Vagina (tissue), 2 donors: ENCODE measurements around the gene INPP5B. TPM values are rescaled to one million over a fixed set of nuclear protein-coding genes. Genes with fewer than 3 reads are reported as not detected.

Source experiments
- DNase-seq, 2 donors: peaks; one replicate each; pipeline ENCODE4 v3.0.0-alpha.2; 2017; ENCODE audit errors: extremely low spot score in 2 of 2
- H3K27ac ChIP-seq: fragments of 200-600 bp; sonication (generic); one replicate; pipeline ENCODE4 v1.5.1; 2019
- H3K27me3 ChIP-seq: fragments of 200-600 bp; sonication (generic); one replicate; pipeline ENCODE4 v1.5.1; 2019
- H3K36me3 ChIP-seq, 2 donors: fragments of 200-600 bp; sonication (generic); one replicate each; pipeline ENCODE4 v1.5.1; 2017 to 2019
- H3K4me1 ChIP-seq: fragments of 200-600 bp; sonication (generic); one replicate; pipeline ENCODE4 v1.5.1; 2019
- H3K4me3 ChIP-seq, 2 donors: fragments of 200-600 bp; sonication (generic); 1 replicate in 1 of 2; 2 replicates in 1 of 2; pipeline ENCODE4 v1.5.1; 2016 to 2019
- H3K9me3 ChIP-seq: fragments of 200-600 bp; sonication (generic); one replicate; pipeline ENCODE4 v1.5.1; 2019
- CTCF ChIP-seq, 3 experiments: fragments of 450-650 bp in 2 of 3; fragments of 200-600 bp in 1 of 3; sonication (generic) in 1 of 3; IDR thresholded peaks; one replicate each; pipeline ENCODE4 v1.5.1; 2017 to 2019; ENCODE audit warnings: antibody characterized with exemption in 3 of 3, mild to moderate bottlenecking in 2 of 3, moderate library complexity in 2 of 3
- POLR2A ChIP-seq, 2 donors: fragments of 450-650 bp; IDR thresholded peaks; one replicate each; pipeline ENCODE4 v1.6.1; 2017; ENCODE audit warnings: antibody characterized with exemption in 2 of 2, mild to moderate bottlenecking in 2 of 2, moderate library complexity in 2 of 2
- POLR2AphosphoS5 ChIP-seq, 2 donors: sonication (generic); formaldehyde crosslinking; IDR thresholded peaks; one replicate each; pipeline ENCODE4 v1.9.0; 2017; ENCODE audit warnings: antibody characterized with exemption in 2 of 2, mild to moderate bottlenecking in 2 of 2, low read depth in 1 of 2; ENCODE audit not compliant: insufficient read depth in 1 of 2
- intact Hi-C: fragments of 100-400 bp; cut with DNase I; formaldehyde crosslinking; loops from one replicate; pipeline ENCODE4 v1.15.1; 2023
- total RNA-seq: library from RNA; depleted of rRNA; stranded (reverse); fragments of >200 nt; gene quantifications from one replicate; pipeline ENCODE4 v1.2.3, GENCODE V29; 2016

Gene INPP5B
- total RNA-seq, 1 donor from 2014 or later: 31.2 TPM

DNA sequence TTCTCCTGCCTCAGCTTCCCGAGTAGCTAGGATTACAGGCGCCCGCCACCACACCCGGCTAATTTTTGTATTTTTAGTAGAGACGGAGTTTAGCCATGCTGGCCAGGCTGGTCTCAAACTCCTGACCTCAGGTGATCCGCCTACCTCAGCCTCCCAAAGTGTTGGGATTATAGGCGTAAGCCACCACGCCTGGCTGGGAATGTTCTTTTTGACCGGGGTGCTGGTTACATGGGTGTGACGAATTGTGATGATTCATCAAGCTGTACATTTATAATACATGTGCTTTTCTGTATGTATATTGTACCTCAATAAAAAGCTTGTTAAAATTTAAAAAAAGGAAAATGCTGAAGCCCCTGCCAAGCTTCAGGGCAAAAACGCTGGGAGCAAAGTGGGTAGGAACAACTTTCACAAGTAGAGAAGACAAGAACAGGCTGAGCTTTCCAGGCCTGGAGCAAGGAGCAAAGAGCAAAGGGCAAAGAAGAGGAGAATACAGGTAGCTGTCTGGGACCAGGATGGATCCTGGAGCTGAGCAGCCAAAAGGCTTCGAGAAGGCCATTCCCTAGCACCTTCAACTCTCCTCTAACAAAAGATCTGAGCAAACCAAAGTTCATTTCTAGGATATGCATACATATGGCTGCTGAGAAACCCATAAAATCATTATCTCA, 118.3 kb downstream of the INPP5B start:
- no peak overlapping the region for H3K27ac ChIP-seq
- no peak overlapping the region for H3K4me3 ChIP-seq
- intact Hi-C loops: no loop called here
- DNase-seq: no peak
- H3K9me3 ChIP-seq: no peaks in the 10 kb centered on the region
- TF ChIP-seq CTCF (IDR thresholded peaks at IDR 0.05) (no peak), POLR2AphosphoS5 (IDR thresholded peaks at IDR 0.05; ENCODE audit: insufficient read depth in 1 of 2, low read depth in 1 of 2) (peak in 1 of 2 donors; percentile 41)
- H3K27me3 ChIP-seq: no peaks in the 10 kb centered on the region
- peaks cover 0 to 41% of the 10 kb centered on the region in 2 donors for H3K36me3 ChIP-seq
- no peaks in the 10 kb centered on the region for H3K4me1 ChIP-seq

GRCh38 chr1:37825506-37825905, 121.3 kb downstream of the INPP5B start:
- intact Hi-C loops: no loop called here
- DNase-seq: no peak
- no peak overlapping the region for H3K4me3 ChIP-seq
- H3K27ac ChIP-seq: no peak overlapping the region
- no peaks in the 10 kb centered on the region for H3K4me1 ChIP-seq
- H3K9me3 ChIP-seq: no peaks in the 10 kb centered on the region
- H3K36me3 ChIP-seq: peaks cover 0 to 41% of the 10 kb centered on the region in 2 donors
- no peak for TF ChIP-seq POLR2AphosphoS5 (IDR thresholded peaks at IDR 0.05; ENCODE audit: insufficient read depth in 1 of 2, low read depth in 1 of 2)
- TF ChIP-seq CTCF (IDR thresholded peaks at IDR 0.05): no peak
- no peak for TF ChIP-seq POLR2A (IDR thresholded peaks at IDR 0.05)
- no peaks in the 10 kb centered on the region for H3K27me3 ChIP-seq

DNA sequence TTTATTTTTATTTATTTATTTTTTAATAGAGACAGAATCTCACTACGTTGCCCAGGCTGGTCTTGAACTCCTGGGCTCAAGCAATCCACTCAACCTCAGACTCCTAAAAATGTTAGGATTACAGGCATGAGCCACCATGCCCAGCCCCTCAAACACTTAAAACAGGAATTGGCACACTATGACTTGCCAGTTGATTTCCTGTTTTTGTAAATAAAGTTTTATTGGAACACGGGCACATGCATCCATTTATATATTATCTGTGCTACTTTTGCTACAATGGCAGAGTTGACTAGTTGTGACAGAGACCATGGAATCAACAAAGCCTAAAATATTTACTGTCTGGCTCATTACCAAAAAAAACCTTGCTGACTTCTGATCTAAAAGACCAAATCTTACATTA, 122.9 kb downstream of the INPP5B start:
- Histone ChIP-seq H3K36me3 (peaks cover 0 to 40% of the 10 kb centered on the region in 2 donors), H3K9me3 (no peaks in the 10 kb centered on the region), H3K27ac (no peak overlapping the region), H3K4me3 (no peak overlapping the region), H3K4me1 (no peaks in the 10 kb centered on the region), H3K27me3 (no peaks in the 10 kb centered on the region)
- TF ChIP-seq POLR2A (IDR thresholded peaks at IDR 0.05) (no peak), POLR2AphosphoS5 (IDR thresholded peaks at IDR 0.05; ENCODE audit: insufficient read depth in 1 of 2, low read depth in 1 of 2) (no peak), CTCF (IDR thresholded peaks at IDR 0.05) (no peak)
- intact Hi-C loops: no loop called here
- no peak for DNase-seq

- Histone ChIP-seq H3K4me1 (no peaks in the 10 kb centered on the region), H3K9me3 (no peaks in the 10 kb centered on the region), H3K36me3 (peaks cover 0 to 40% of the 10 kb centered on the region in 2 donors), H3K27me3 (no peaks in the 10 kb centered on the region), H3K27ac (no peak overlapping the region), H3K4me3 (no peak overlapping the region)
- DNase-seq: no peak
- intact Hi-C loops: no loop called here
- no peak for TF ChIP-seq POLR2A (IDR thresholded peaks at IDR 0.05)
- no peak for TF ChIP-seq POLR2AphosphoS5 (IDR thresholded peaks at IDR 0.05; ENCODE audit: insufficient read depth in 1 of 2, low read depth in 1 of 2)
- TF ChIP-seq CTCF (IDR thresholded peaks at IDR 0.05): no peak
These were observed 123.7 kb downstream of the INPP5B start for GRCh38 chr1:37822906-37823815.
